GM12872 (cell line): Measurements from ENCODE around the gene MAML1.

ENCODE experiments used
- CTCF ChIP-seq: IDR thresholded peaks from 3 replicates; pipeline ENCODE4 v1.5.1; 2011; ENCODE audit warnings: low read depth, mild to moderate bottlenecking, low read length, moderate library complexity; ENCODE audit not compliant: insufficient read depth

MAML1 gene

GRCh38 chr5:179730356-179730755, 2.3 kb upstream of the MAML1 start:
- no peak for TF ChIP-seq CTCF

- no peak for TF ChIP-seq CTCF
Measured at GRCh38 chr5:179730852-179731251, 1.8 kb upstream of the MAML1 start.

GRCh38 chr5:179731791-179732411, 721 bp upstream of the MAML1 start:
- TF ChIP-seq CTCF: no peak

GRCh38 chr5:179732918-179733771, 523 bp downstream of the MAML1 start:
- TF ChIP-seq CTCF: no peak

- no peak for TF ChIP-seq CTCF
Measured at GRCh38 chr5:179733772-179734126, 1.1 kb downstream of the MAML1 start.

GRCh38 chr5:179734536-179735164, 2.0 kb downstream of the MAML1 start:
- TF ChIP-seq CTCF: no peak

- TF ChIP-seq CTCF: no peak
Measured at GRCh38 chr5:179738742-179739141, 6.1 kb downstream of the MAML1 start.
